Renal pelvis (tissue), 12 donors: ENCODE measurements around the gene OR52N4. TPM values are rescaled to one million over a fixed set of nuclear protein-coding genes. Genes with fewer than 3 reads are reported as not detected.
"Not testable (repeated sequence)": the region's sequence is repeated elsewhere in the genome, so short reads cannot be mapped to it uniquely, and the experiment has no call there.

Source experiments
- DNase-seq: peaks from one replicate; pipeline ENCODE4 v3.0.0-alpha.2; 2013
- long read RNA-seq, 16 experiments: transcript quantifications; one replicate each; lab custom pipeline, GENCODE V29; 2026
- polyA plus RNA-seq, 3 donors: library from polyadenylated mRNA; unstranded; fragments of 120-200 nt; gene quantifications; one replicate each; pipeline ENCODE4 v1.2.1, GENCODE V29; 2013; ENCODE audit not compliant: insufficient read length in 3 of 3

Gene OR52N4
- not detected for polyA plus RNA-seq
- long read RNA-seq, donor 1 = 0 reads
- long read RNA-seq, donor 2 = 0 reads
- long read RNA-seq, donor 3 = 0 reads
- long read RNA-seq, donor 4 = 0 reads
- long read RNA-seq, donor 5, partial matches to known transcripts = 0 of 1 reads
- long read RNA-seq, donor 5, other reads (novel, unspliced or antisense) = 0 of 1 reads
- long read RNA-seq, donor 6 = 0 reads
- long read RNA-seq, donor 7 = 0 reads
- long read RNA-seq, donor 8 = 0 reads
- long read RNA-seq, donor 9 = 0 reads
- long read RNA-seq, donor 10 = 0 reads
- long read RNA-seq, donor 11 = 0 reads
- long read RNA-seq, donor 12 = 0 reads
- long read RNA-seq, donor 13 = 0 reads
- long read RNA-seq, donor 14 = 0 reads
- long read RNA-seq, donor 15 = 0 reads
- long read RNA-seq, donor 16 = 0 reads

DNA sequence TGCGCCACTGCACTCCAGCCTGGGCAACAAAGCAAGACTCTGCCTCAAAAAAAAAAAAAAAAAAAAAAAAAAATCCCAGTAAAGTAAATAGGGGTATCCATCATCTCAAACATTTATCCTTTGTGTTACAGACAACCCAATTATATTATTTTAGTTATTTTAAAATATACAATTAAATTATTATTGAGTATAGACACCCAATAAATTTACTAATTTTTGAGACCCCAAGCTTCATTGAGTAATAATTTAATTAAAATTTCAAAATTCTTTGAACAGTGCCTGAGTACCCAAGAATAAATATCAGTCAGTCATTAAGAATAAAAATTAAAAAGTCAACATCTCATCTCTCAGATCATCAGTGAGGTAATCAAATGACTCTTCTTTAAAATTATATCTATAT lies at the start of gene OR52N4:
TSS of gene OR52N4 (plus strand) at position 301 of the 400 bp plus-strand sequence. CDS start 498 bp downstream, outside the sequence.
- no peak for DNase-seq

DNA sequence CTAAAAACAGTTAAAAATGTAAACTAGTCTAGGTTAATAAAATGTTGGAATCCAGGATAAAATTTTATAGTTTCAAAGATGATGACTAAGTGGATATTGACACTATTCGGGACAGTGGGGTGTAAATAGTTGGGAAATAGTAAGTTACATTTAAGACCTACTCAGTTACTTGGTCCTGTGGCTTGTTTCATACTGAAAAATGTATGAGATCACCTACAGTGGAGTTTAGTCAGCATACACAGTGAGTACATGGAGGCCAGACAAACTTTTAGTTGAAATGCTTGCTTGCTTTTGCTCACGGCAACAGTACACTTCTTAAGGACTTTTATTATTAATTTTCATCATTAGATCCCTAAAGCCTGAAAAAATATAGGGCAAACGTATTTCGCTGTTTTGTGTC lies 48.4 kb upstream of the OR52N4 start:
- DNase-seq = no peak

DNA sequence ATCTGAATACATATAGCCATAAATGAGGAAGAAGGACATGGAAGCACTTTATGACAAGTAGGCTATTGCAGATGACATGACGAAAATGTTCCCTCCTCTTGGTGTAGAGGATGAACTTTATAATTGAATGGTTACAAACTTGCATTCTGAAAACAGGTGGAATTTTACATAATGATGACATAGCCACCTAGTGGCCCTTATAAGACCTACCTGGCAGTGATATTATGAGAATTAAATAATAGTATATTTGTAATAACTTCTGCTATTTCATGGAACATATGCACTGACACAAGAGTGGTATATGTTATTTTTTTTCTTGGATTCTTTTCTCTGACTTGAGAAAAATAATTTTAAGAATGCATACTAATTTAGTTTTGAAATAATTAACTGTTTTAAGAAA lies 41.5 kb upstream of the OR52N4 start:
- DNase-seq = no peak

DNA sequence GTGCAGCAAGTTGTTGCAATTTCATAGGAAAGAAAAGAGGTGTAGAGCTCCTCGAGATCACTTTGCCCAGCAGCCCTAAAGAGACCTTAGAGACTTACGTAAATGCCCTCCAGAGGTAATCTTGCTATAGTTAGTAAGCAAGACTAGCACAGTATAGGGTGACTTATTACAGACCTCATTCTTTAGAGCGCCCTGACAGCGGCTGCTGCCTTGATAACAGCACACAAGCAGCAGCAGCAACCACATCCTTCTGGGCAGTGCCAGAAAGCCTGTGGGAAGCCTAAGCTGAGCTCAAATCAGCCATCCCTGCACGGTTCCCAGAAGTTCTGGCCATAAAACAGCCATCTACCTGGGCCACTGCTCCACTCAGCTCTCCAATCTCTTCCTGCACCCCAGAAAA lies 40.3 kb upstream of the OR52N4 start:
- no peak for DNase-seq

DNA sequence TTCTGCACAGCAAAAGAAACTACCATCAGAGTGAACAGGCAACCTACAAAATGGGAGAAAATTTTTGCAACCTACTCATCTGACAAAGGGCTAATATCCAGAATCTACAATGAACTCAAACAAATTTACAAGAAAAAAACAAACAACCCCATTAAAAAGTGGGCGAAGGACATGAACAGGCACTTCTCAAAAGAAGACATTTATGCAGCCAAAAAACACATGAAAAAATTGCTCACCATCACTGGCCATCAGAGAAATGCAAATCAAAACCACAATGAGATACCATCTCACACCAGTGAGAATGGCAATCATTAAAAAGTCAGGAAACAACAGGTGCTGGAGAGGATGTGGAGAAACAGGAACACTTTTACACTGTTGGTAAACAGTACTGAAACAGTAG lies 37.5 kb upstream of the OR52N4 start:
- not testable (repeated sequence) for DNase-seq

DNA sequence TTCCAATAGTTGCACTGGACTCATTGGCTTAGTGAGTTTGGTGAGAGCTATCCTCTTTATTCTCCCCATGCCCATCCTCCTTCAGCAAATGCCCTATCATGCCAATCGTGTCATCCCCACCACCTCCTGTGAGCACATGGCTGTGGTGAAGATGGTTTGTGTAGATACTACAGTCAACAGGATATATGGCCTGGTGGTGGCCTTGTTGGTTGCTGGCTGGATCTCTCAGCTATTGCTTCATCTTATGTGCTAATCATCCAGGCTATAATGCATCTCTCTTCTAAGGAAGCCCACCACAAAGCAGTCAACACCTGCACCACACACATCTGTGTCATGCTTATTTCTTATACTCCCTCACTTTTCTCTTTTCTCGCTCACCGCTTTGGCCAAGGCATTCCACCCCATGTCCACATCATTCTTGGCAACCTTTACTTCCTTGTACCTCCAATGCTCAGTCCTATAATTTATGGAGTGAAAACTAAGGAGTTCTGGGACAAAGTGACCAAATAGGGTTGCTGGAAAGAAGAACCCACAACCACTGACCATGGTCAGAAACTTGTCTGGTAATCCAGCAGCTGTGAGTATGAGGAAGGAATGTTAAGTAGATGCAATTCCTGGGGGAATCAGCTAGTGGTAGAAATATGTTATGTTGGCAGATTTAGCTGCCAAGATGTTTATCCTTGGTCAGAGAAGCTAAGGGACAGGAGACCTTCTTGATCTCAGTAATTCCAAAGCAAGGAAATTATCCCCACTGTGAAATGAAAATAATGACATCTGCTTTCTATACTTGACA lies 34.1 kb upstream of the OR52N4 start:
- DNase-seq = no peak

DNA sequence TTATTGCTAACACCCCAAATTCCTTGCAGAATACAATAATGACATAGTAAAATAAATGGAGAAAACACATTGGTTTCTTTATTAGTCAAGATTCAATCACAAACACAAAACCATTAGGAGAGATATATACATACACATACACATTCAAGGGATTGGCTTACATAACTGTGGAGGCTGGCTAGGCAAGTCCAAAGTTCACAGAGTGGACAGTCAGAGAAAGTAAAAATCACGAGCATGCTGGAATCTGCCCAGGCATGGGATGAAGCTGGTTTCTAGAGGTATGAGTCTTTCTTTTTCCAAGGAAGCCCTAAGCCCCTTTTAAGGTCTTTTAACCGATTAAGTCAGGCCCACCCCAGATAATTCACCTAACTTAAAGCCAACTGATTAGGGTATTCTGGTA lies 31.4 kb upstream of the OR52N4 start:
- no peak for DNase-seq

DNA sequence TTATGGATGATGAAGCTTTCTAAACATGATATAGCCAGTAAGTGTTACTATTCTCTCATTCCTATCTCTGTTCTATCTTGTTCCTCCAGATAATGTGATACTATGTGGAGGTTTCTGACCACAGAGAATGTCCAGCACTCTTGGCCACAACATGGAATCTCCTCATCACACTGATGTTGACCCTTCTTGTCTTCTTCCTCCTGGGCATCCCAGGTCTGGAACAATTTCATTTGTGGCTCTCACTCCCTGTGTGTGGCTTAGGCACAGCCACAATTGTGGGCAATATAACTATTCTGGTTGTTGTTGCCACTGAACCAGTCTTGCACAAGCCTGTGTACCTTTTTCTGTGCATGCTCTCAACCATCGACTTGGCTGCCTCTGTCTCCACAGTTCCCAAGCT lies 27.7 kb upstream of the OR52N4 start:
- no peak for DNase-seq

DNA sequence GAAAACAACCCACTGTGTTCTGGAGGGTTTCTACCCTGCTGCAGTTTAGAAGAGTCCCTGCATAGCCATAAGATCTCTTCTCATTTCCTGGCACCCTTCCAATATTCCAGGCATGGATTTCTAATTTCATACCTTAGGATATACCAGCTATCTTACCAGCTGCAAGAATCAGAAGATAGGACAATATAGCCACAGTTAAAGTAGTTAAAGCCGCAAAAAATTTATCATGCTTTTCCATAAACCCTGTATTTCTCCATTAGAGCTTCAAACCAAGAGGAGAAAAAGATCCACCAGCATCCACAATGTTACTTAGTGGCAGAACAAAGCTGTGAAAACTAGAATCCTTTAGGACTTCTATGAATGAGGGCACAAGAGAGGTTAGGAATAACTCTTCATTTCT lies 26.4 kb upstream of the OR52N4 start:
- DNase-seq = no peak

DNA sequence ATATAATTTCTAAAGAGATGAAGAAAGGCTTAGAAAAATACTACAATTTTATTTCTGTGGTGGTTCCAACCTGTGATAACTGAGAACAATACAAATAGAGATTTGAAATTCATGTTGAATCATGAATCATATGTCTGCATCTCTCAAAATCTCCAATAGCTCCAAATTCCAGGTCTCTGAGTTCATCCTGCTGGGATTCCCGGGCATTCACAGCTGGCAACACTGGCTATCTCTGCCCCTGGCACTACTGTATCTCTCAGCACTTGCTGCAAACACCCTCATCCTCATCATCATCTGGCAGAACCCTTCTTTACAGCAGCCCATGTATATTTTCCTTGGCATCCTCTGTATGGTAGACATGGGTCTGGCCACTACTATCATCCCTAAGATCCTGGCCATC lies 17.6 kb upstream of the OR52N4 start, which contains the start of gene OR56B1:
TSS of gene OR56B1 (plus strand) at position 53 of the 400 bp plus-strand sequence. CDS start at position 122, 69 bp downstream.
- no peak for DNase-seq

DNA sequence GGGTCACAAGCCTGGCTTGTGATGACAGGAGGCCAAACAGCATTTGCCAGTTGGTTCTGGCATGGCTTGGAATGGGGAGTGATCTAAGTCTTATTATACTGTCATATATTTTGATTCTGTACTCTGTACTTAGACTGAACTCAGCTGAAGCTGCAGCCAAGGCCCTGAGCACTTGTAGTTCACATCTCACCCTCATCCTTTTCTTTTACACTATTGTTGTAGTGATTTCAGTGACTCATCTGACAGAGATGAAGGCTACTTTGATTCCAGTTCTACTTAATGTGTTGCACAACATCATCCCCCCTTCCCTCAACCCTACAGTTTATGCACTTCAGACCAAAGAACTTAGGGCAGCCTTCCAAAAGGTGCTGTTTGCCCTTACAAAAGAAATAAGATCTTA lies 17.0 kb upstream of the OR52N4 start:
- DNase-seq = no peak

DNA sequence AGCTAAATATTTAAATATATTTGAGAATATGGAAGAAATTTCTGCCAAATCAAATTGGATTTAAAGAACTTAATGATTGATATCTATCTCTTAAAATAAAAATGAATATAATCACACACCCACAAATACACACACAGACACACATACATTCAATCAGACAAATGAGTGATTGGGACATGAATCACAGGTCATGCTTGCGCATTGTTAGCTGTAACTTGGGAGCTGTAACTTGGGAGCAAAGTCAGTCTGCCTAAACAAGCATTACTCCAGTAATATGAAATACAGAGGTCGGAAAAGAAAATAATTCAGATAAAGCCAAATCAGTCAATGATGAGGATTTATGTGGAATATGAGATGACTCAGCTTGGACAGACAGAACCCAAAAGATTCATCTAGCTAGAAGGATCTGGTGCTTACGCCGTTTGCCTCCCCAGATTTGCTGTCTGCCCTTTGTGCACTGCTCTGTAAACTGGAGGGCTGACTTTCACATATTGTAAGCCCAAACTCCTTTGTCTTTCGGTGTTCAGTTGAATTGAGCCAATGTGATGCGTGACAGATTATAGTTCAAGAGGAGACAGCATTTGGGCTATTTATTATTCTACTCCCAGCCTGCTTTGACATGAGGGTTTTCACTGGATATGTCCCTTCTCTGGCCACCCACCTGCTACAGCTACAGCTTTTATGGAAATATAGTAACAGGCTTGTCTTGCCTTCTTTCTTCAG lies 16.2 kb upstream of the OR52N4 start:
- DNase-seq = no peak

DNA sequence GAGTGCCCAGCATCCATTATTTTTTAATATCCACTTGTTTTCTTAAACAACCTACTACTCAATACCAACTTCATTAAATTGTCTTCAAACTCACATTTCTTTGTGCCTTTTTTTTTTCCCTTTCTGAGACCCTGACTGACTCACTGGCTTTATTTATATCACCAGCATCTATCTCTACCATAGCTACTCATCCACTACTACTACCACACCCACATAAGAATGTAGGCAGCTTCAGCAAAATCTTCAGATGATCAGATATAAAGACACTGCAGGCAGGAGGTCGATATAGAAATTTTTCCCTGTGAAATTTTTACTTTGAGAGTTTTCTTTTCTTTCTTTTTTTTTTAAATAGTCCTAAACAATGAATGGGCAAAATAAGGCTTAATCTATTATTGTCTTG lies 15.6 kb upstream of the OR52N4 start:
- no peak for DNase-seq

DNA sequence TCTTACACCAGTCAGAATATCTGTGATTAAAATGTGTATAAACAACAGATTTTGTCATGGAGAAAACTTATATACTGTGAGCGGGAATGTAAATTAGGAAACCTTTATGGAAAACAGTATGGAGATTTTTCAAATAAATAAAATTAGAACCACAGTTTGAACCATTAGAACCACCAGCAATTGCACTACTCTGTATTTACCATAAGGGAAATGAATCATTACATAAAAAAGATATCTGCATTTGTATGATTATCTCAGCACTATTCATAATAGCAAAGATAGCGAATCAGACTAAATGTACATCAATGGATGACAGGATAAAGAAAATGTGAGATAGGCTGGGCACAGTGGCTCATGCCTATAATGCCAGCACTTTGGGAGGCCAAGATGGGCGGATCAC lies 7.4 kb upstream of the OR52N4 start:
- no peak for DNase-seq

DNA sequence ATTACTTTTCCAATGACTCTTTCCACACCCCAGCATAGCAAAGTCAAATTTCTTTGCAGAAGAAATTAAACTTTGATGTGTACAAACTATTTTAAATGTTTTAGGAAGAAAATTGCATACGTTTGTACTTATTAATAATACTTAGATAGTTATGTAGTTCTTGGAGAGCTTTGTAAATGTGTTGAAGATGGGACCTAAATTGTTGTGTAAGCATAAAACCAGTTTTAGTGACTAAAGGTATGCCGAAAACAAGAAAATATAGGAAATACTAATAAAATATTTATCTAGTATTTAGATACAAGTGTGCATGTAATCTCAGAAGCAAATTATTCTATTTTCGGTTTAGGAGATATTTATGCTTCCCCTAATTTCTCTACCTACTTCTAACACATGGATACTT lies 4.2 kb upstream of the OR52N4 start:
- no peak for DNase-seq

DNA sequence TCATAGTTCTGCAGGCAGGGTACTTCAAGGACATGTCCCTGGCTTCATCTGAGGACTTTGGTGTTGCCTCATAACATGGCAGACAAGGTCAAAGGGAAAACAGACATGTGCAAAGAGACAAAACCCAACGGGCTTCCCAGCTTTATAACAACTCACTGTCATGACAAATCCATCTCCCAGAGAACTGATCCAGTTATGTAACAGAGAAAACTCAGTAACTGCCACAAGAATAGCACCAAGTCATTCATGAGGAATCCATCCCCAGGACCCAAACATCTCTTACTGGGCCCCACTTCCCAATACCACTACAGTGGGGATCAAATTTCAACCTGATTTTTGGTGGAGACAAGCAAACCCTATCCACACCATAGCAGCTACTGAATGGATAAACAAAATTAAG lies 13.0 kb downstream of the OR52N4 start:
- DNase-seq = no peak

DNA sequence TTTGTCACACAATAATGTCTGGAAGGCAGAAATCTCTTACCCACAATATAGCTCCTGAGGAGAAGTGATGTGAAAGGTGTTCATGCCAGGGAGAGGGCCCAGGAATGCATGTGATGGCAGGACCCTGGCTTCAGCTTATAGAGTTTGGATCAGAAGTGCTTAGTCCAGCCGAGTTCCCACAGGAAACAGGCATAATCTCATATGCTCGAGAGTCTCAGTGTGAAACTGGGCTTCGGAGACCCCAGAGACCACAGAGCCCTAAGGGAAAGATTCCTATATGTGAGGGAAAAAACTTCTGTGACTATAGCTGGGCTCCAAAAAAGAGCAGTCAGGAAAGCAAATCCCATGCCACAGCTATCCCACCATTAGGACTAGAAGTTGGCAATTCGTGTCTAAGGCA lies 29.2 kb downstream of the OR52N4 start, which contains the start of gene OR52N5:
TSS of gene OR52N5 (minus strand) at position 101 of the 400 bp plus-strand sequence. CDS start 4,721 bp downstream, outside the sequence.
- DNase-seq = no peak

DNA sequence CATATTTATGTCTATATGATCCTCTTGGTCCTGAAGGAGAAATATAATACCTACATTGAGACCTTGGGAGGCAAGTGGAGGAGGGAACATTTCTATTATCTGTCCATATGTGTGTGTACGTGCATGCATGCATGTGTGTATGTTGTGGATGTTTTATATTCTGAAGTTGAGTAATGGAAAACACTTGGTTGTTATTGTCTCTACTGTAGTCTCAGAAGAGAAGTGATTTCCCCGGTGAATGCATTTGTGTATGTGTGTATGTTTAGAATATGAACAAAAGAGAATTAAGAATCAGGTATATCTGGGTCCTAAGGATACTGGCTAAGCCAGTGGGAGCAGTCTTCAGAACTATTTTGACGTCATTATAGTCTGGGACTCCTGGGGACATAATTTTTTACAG lies 37.1 kb downstream of the OR52N4 start, which contains the start of gene OR52N1:
TSS of gene OR52N1 (minus strand) at position 101 of the 400 bp plus-strand sequence. CDS start 2,449 bp downstream, outside the sequence.
- DNase-seq = no peak

DNA sequence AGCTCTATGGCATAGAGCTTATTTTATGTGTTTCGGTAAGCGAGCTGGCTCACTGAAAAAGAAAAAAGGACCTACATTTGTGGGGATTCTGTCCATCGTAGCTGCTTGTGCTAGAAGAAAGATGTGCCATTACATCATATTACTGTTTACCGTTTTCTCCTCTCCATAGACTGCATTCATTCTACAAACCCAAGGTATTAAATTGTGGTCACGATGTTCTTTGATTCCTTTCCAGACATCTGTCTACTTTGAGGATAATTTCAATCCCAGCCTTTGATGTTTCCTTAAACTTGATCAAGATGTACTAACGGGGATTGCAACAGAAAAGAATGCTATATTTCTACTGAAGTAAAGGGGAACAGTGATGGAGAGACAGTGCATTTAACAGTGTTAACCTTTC lies 42.5 kb downstream of the OR52N4 start:
- DNase-seq = no peak

DNA sequence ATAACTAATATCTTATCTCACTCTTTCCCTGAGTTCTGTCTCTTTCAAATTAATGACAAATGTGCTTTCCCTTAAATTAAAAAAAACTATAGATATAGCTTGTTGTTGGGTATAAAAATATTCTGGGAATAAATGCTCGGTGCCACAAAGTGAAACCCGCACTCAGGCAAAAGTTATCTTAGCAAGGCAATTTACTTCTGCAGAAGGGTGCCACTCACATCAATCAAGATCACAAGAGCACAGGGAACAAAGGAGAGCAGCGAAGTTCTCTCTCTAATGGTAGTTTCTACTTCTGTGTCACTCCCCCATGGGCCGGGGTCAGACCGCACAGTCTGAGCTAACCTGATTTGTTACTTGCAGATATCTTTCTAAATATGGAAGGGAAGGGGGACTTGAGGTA lies 49.9 kb downstream of the OR52N4 start:
- no peak for DNase-seq
